Tibial nerve (tissue), 3 donors: ENCODE measurements around the gene MAP4K4.

Experiments used
- CTCF ChIP-seq, 5 experiments: fragments of 200-600 bp in 3 of 5; fragments of 450-650 bp in 2 of 5; sonication (generic) in 3 of 5; IDR thresholded peaks; one replicate each; pipeline ENCODE4 v1.5.1; 2016 to 2019; ENCODE audit warnings: antibody characterized with exemption in 5 of 5, mild to moderate bottlenecking in 3 of 5, moderate library complexity in 2 of 5
- POLR2A ChIP-seq, 2 donors: fragments of 450-650 bp; IDR thresholded peaks; one replicate each; pipeline ENCODE4 v1.6.1; 2017; ENCODE audit warnings: antibody characterized with exemption in 2 of 2, mild to moderate bottlenecking in 2 of 2, moderate library complexity in 2 of 2

GRCh38 chr2:101821059-101821805, 123.7 kb downstream of the MAP4K4 start:
- no peak for TF ChIP-seq CTCF (IDR thresholded peaks at IDR 0.05)
- TF ChIP-seq POLR2A (IDR thresholded peaks at IDR 0.05), result no peak
